ENCODE measurements around the gene IFI27. TPM values are rescaled to one million over a fixed set of nuclear protein-coding genes. Genes with fewer than 3 reads are reported as not detected.

Gene IFI27
- total RNA-seq, 1 donor from 2014 or later: 209 TPM

DNA sequence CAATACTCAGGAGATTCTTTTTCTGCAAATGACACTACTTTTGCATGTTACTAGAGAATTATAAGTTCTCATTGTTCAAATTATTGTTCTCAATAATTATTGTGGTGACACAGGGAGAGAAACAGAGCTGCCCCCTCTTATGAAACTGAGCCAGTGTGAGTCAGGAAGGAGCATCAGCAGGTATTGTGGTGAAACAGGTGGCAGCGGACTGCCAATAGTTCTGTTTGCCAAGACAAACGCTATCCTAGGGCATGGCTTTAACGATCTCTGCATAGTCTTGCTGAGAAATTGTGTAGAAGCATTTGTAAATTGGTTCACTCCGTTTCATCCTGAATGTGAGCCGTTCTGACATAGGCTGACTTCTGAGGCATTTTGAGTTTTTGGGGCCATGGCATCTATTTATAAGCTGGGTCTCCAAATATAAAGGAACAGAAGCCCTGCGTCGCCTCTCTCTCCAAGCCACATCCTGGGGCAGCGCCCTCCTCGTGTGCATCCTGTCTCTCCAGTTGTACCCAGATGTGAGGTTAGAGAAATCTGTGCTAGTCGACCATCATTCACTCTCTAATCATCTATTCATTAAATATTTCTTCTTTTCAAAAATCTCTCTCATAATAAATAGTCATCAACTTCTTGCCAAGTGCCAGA is 47.8 kb downstream of the IFI27 start:
- H3K9me3 ChIP-seq: no peaks in the 10 kb centered on the region
- no peaks in the 10 kb centered on the region for H3K36me3 ChIP-seq
- TF ChIP-seq, protein P1, sequence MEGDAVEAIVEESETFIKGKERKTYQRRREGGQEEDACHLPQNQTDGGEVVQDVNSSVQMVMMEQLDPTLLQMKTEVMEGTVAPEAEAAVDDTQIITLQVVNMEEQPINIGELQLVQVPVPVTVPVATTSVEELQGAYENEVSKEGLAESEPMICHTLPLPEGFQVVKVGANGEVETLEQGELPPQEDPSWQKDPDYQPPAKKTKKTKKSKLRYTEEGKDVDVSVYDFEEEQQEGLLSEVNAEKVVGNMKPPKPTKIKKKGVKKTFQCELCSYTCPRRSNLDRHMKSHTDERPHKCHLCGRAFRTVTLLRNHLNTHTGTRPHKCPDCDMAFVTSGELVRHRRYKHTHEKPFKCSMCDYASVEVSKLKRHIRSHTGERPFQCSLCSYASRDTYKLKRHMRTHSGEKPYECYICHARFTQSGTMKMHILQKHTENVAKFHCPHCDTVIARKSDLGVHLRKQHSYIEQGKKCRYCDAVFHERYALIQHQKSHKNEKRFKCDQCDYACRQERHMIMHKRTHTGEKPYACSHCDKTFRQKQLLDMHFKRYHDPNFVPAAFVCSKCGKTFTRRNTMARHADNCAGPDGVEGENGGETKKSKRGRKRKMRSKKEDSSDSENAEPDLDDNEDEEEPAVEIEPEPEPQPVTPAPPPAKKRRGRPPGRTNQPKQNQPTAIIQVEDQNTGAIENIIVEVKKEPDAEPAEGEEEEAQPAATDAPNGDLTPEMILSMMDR (IDR thresholded peaks at IDR 0.05): no peak
- no peaks in the 10 kb centered on the region for H3K4me1 ChIP-seq
- H3K4me3 ChIP-seq: no peak overlapping the region
- intact Hi-C loops (cut with DNase I): no loop called here
- no peaks in the 10 kb centered on the region for H3K27me3 ChIP-seq
- no peak for DNase-seq (ENCODE audit: low spot score in 2 of 2)
- H3K27ac ChIP-seq: no peak overlapping the region

DNA sequence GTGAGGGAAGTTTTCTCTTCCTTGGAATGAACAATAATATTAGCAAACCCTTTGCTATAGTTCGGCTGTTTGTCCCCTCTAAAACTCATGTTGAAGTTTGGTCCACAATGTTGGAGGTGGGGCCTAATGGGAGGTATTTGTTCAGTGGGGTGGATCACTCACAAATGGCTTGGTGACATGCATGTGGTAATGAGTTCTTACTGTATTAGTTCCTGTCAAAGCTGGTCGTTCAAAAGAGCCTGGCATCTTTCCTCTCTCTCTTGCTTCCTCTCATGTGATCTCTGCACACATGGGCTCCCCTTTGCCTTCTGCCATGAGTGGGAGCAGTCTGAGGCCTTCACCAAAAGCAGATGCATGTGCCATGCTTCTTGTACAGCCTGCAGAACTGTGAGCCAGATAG is 50.5 kb downstream of the IFI27 start:
- TF ChIP-seq, protein P1 (IDR thresholded peaks at IDR 0.05): no peak
- Histone ChIP-seq H3K9me3 (no peaks in the 10 kb centered on the region), H3K4me3 (no peak overlapping the region), H3K27ac (no peak overlapping the region), H3K36me3 (no peaks in the 10 kb centered on the region), H3K27me3 (no peaks in the 10 kb centered on the region), H3K4me1 (no peaks in the 10 kb centered on the region)
- DNase-seq (ENCODE audit: low spot score in 2 of 2): no peak
- intact Hi-C loops (cut with DNase I): no loop called here

DNA sequence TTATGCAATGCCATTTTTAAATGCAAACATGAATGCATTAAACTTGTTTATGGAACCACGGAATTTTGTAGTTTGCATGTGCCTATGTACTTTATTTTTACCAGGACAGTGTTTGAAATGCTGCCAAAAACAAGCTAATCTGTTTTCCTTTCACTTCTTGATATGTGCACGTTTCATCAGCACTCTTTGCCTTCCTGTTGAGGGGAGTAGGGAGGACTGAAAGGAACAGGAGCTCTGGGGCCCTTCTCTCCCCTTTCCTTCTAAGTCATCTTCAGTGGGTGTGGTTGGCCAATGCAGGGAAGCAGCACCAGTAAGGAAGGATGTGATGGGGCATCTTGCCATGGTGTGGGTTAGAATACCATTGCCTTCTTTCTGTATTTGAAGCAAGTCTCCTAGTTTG is 51.4 kb downstream of the IFI27 start:
- Histone ChIP-seq H3K4me1 (no peaks in the 10 kb centered on the region), H3K4me3 (no peak overlapping the region), H3K9me3 (no peaks in the 10 kb centered on the region), H3K36me3 (no peaks in the 10 kb centered on the region), H3K27ac (no peak overlapping the region), H3K27me3 (no peaks in the 10 kb centered on the region)
- no peak for DNase-seq (ENCODE audit: low spot score in 2 of 2)
- intact Hi-C loops (cut with DNase I): no loop called here
- TF ChIP-seq, protein P1 (IDR thresholded peaks at IDR 0.05): no peak

DNA sequence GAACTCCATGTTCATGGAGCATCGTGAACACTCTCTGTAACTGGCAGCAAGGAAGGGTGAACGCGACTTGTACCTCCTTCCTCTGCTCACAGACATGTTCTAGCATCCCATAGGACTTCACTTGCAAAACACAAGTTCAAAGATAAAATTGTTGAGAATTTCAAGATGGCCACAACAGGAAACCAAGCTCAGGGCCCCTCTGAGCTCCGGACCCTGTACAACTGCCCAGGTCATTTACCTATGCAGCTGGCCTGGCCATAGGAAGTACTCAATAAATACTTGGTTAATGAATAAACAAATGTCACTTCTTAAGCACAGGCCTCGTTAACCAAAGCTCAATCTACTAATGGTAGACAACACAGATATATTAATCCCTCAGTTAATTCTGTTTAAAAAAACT is 51.9 kb downstream of the IFI27 start:
- Histone ChIP-seq H3K9me3 (no peaks in the 10 kb centered on the region), H3K27ac (no peak overlapping the region), H3K27me3 (no peaks in the 10 kb centered on the region), H3K36me3 (no peaks in the 10 kb centered on the region), H3K4me3 (no peak overlapping the region), H3K4me1 (no peaks in the 10 kb centered on the region)
- no peak for DNase-seq (ENCODE audit: low spot score in 2 of 2)
- intact Hi-C loops (cut with DNase I): no loop called here
- TF ChIP-seq, protein P1 (IDR thresholded peaks at IDR 0.05): no peak

DNA sequence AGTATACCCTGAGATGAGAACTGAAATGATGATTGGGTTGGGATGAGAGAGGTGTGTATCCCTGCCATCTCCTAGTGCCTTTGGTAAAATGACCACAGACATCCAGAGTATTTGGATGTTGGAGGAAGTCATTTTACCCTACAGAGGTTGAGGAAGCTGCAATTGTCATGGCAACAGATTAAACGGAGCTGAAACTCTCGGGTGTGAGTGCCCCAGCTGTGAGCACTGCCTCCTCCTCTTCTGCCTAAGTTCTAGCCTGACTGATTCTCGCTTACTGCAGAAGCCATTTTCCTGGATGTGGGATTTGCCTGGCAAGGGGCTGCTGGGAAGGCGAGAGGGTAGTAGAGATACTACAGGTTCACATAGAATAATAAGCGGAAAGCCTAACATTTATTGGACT is 53.3 kb downstream of the IFI27 start:
- H3K4me3 ChIP-seq: no peak overlapping the region
- TF ChIP-seq, protein P1 (IDR thresholded peaks at IDR 0.05): no peak
- intact Hi-C loops (cut with DNase I): no loop called here

More for the DNA sequence above, 53.3 kb downstream of the IFI27 start:
- Histone ChIP-seq H3K9me3 (no peaks in the 10 kb centered on the region), H3K36me3 (no peaks in the 10 kb centered on the region), H3K4me1 (no peaks in the 10 kb centered on the region), H3K27me3 (no peaks in the 10 kb centered on the region), H3K27ac (no peak overlapping the region)
- no peak for DNase-seq (ENCODE audit: low spot score in 2 of 2)
